Uterus (tissue), 2 donors: ENCODE measurements around the gene ETV2.

Experiments used
- CTCF ChIP-seq, 4 experiments: fragments of 200-600 bp in 2 of 4; fragments of 450-650 bp in 2 of 4; sonication (generic) in 2 of 4; IDR thresholded peaks; one replicate each; pipeline ENCODE4 v1.5.1; 2016 to 2019; ENCODE audit warnings: antibody characterized with exemption in 4 of 4, mild to moderate bottlenecking in 2 of 4, moderate library complexity in 1 of 4
- POLR2A ChIP-seq, 2 donors: fragments of 450-650 bp; IDR thresholded peaks; one replicate each; pipeline ENCODE4 v1.6.1; 2016; ENCODE audit warnings: antibody characterized with exemption in 2 of 2, mild to moderate bottlenecking in 1 of 2, moderate library complexity in 1 of 2

GRCh38 chr19:35693422-35693821 is 51.9 kb downstream of the ETV2 start:
- TF ChIP-seq POLR2A (IDR thresholded peaks at IDR 0.05) = no peak
- no peak for TF ChIP-seq CTCF (IDR thresholded peaks at IDR 0.05)
